RWPE1 (cell line): ENCODE data around the gene MEP1B.
"Not testable (repeated sequence)": the region's sequence is repeated elsewhere in the genome, so short reads cannot be mapped to it uniquely, and the experiment has no call there.

Experiments
- CTCF ChIA-PET: fragments of 350-600 bp; sonication (Branson Sonifier 250); formaldehyde crosslinking; extraction: SDS; loops from one replicate; lab custom pipeline; 2021; lab: Yijun Ruan, JAX
- POLR2A ChIA-PET: fragments of 400-600 bp; formaldehyde crosslinking; extraction: SDS; loops from one replicate; lab custom pipeline; 2020; ENCODE audit warnings: antibody characterized with exemption; ENCODE audit not compliant: low non-redundant PET; lab: Yijun Ruan, JAX
- DNase-seq: peaks from one replicate; pipeline ENCODE4 v3.0.0; 2012; ENCODE audit warnings: low spot score
- H3K27ac ChIP-seq: fragments of 450-650 bp; 2 replicates; pipeline ENCODE4 v1.5.1; 2017
- CTCF ChIP-seq: fragments of 450-650 bp; conservative IDR thresholded peaks from 2 replicates; pipeline ENCODE4 v1.5.1; 2017; ENCODE audit warnings: low read depth, mild to moderate bottlenecking

The MEP1B gene

GRCh38 chr18:32189790-32190189, at the start of gene MEP1B:
TSS of gene MEP1B (plus strand) at chr18:32190039. CDS start at chr18:32190071, 32 bp downstream.
- no peak within 1 kb of the TSS for H3K27ac ChIP-seq
- ChIA-PET CTCF (no interaction called here), POLR2A (no interaction called here)
- no peak for DNase-seq
- TF ChIP-seq CTCF, result no peak

GRCh38 chr18:32148185-32148870, 41.5 kb upstream of the MEP1B start:
- ChIA-PET POLR2A (no interaction called here), CTCF (no interaction called here)
- no peak overlapping the region for H3K27ac ChIP-seq
- DNase-seq, result no peak
- no peak for TF ChIP-seq CTCF

GRCh38 chr18:32152705-32153448, 37.0 kb upstream of the MEP1B start:
- ChIA-PET CTCF (interaction anchor here (0.6 kb wide), 1 partner anchor 339 kb away, joined by 4 read pairs; no protein-coding TSS in a partner anchor), POLR2A (no interaction called here)
- no peak for TF ChIP-seq CTCF

GRCh38 chr18:32156855-32157254, 33.0 kb upstream of the MEP1B start:
- ChIA-PET CTCF (no interaction called here), POLR2A (no interaction called here)
- no peak for DNase-seq
- TF ChIP-seq CTCF, result no peak
- H3K27ac ChIP-seq, result no peak overlapping the region

More at GRCh38 chr18:32152705-32153448, 37.0 kb upstream of the MEP1B start:
- no peak overlapping the region for H3K27ac ChIP-seq
- no peak for DNase-seq

- TF ChIP-seq CTCF, result no peak
- H3K27ac ChIP-seq, result no peak overlapping the region
- DNase-seq, result no peak
- CTCF ChIA-PET, result interaction anchor here (0.6 to 1.0 kb wide), 11 partner anchors 13 to 967 kb away, joined by 3 to 11 read pairs (median 4); partner anchors contain the start of gene GAREM1
- POLR2A ChIA-PET, result no interaction called here
Measured at GRCh38 chr18:32157580-32157979, 32.3 kb upstream of the MEP1B start.

GRCh38 chr18:32158108-32158624, 31.7 kb upstream of the MEP1B start:
- peak; percentile 53 for DNase-seq
- peak; percentile 83 for TF ChIP-seq CTCF
- POLR2A ChIA-PET, result no interaction called here
- CTCF ChIA-PET, result interaction anchor here (0.6 to 1.0 kb wide), 12 partner anchors 13 to 1502 kb away, joined by 3 to 11 read pairs (median 4); partner anchors contain the start of gene GAREM1
- no peak overlapping the region for H3K27ac ChIP-seq

- POLR2A ChIA-PET, H3K27ac ChIP-seq, DNase-seq: not testable (repeated sequence)
- CTCF ChIA-PET, result interaction anchor here (0.7 to 1.0 kb wide), 2 partner anchors 396 to 1502 kb away, joined by 3 to 4 read pairs; no protein-coding TSS in a partner anchor
Measured at GRCh38 chr18:32158631-32159030, 31.2 kb upstream of the MEP1B start.
